ENCODE results near the gene SNCA.

Gene SNCA

DNA sequence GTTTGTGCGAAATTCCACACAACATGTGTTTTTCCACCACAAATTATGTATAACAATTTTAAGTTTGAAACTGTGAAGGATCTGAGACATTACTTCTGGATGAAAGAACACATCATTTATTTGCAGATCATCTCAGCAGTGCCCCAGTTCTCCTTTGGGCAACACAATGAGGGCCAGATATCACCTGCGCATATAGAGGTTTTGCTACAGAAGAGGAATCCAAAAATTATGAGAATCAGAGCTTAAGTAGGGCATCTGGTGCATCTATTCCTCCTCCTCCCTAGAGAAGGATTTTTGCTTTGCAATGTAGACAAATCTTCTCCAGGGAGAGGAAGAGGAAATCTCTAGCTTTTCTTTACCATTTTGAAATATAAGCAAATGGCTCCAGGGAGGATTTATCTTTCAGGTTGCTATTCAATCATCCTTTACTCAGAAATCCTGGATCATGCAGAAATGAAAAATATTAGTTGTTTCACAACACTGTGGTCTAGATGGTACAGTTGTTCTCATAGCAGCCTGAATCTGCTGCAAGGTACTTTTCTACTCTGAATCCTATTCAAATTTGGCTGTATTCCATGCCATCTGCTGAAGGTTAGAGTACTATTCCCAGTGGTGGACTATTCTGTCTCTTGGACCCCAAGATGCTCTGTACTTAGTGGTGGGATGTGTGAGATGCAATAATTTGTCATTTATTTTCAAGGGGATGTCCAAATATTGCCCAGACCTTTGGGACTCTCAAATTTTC is 132.1 kb downstream of the SNCA start:
- DNase-seq (ENCODE audit: low spot score) = no peak

DNA sequence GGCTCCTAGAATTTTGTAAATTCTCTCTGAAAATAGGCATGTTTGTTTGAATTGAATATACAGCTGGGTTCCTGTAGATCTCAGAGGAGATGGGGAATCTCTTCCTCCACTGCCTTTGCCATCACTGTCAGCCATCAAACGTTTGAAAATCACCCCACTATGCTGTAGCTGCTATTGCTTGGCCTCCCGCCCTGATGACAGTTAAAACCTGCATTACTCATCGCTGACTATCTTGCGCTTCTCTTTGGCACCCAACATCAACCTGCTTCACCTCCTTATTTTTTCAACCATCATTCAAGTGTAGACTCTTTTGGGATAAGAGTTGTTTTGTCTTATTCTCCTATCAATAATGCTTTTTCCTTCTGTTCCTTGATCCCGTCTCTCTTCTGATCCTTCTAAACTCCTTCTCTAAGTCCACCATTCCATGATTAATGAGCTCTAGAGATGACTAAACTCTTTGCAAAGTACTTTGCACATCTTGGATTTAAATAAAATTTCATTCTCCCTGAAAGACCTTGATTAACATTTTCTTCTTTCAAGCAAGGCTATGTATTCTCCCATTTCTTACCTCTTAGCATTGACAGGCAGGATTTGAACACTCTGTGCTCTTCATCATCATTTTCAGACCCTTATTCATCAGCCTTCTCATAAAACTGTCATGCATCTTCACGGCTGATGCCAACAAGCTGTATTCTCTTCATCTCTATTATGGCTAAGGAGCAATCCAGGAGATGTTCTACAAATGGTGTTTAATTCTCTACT is 133.0 kb downstream of the SNCA start:
- no peak for DNase-seq (ENCODE audit: low spot score)

DNA sequence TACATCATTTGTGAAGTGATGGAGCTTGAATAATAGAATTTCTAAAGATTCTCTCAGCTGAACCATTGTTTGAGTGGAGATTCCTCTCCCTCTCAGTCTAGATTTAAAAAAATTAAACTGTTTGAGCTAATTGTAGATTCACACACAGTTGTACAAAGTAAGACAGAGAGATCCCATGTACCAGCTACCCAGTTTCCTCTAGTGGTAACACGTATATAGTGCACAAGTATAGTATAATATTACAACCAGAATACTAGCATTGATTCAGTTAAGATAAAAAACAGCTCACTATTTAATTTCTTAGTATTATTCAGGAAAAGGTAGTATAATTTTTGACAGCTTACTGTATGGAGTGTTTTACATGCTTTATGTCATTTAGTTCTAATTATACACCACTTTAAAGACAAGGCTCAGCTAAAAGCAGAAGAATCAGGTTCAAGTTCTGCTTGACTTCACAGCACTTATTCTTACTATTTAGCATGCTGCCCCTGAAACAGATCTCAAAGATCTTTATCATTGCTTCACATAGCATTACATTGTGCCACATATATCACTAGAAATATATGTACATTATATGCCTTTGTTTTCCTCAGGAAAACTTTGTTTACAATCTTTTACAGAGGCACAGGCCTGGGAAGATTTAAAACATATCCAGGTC is 136.1 kb downstream of the SNCA start:
- DNase-seq (ENCODE audit: low spot score) = no peak

DNA sequence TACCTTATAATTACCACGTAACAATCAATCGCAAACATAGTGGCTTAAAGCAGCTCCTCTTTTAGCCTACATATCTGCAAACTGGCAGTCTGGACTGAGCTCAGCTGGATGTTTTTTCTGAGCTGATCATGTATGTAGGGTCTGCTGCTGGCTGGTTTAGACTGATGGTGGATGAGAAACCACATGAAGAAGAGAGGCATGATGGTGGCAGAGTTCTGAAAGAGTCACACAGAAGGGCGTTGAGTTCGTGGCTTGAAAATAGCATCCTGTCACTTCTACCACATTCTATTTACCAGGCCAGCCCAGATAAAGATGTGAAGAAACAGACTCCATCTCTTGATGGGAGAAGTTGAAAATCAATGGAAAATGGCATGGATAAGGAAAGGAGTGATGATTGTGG is 151.3 kb downstream of the SNCA start:
- DNase-seq (ENCODE audit: low spot score) = no peak

DNA sequence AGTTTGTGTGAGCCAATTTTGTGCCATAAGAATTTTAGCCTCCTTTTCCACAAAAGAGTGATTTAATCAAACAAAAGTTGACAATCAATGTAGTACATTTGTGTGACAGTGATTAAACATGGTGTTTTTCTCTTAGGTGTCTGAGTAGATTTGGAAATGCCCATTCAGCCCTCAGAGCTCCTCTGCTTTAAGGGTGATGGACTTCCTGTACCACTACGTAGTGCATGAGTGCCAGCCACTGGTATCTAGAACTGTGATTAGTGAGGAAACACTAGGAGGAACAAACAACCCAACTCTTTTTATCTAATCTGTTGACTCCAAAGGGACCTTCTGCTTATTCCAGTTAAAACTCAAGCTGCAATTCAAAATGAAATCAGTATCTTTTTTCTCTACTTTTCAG is 151.7 kb downstream of the SNCA start:
- DNase-seq (ENCODE audit: low spot score) = no peak

DNA sequence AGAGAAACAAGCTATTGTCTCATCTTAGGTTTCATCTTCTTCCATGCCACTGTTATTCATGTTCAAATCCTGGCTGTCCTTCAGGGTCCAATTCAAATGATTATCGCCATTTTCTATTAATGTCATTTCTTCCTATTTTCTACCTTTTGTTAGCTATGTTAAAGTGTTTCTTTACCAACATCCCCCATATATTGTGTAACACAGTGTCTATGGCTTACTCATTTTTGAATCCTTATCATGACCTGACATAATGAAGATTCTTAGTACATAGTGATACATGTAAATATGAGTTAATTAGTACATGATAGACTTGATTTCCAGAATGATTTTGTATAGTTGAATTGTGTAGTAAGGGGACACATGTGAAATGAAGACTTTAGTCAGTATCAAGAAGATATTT is 152.4 kb downstream of the SNCA start:
- no peak for DNase-seq (ENCODE audit: low spot score)

DNA sequence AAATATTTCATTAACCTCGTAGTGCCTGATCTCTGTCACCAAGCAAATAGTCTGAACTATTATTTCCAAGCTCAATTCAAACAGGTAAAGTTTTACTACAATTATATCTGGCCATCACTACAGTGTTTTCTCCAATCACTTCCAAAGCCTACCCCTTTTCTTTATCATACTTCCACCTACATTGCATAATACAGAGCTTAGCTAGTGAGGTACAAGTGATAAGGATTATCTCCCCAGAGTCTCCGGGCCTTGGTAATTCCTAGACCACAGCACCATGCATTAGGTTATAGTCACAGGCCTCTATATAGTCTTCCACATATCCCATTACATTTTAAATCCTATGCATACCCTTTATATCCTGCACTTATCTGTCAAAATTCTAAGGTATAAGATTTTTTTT is 154.2 kb downstream of the SNCA start:
- DNase-seq (ENCODE audit: low spot score) = no peak

DNA sequence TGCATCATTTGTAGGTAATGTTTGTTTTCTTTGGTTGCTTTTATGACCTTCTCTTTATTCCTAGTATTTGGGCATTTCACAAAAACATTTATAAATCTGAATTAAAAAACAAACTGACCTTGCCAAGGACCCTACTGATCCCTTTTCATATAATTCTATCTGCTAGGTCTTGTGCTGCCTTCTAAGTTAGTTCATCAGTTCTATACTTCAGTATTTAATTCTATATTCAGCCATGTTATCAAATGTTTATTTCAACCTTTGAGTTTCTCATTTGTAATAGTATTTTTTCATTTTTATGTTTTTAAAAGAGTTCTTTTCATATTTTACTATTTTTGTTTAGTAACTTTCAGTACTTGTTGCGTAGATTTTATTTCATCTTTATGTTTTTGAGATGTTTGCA is 155.3 kb downstream of the SNCA start:
- no peak for DNase-seq (ENCODE audit: low spot score)

DNA sequence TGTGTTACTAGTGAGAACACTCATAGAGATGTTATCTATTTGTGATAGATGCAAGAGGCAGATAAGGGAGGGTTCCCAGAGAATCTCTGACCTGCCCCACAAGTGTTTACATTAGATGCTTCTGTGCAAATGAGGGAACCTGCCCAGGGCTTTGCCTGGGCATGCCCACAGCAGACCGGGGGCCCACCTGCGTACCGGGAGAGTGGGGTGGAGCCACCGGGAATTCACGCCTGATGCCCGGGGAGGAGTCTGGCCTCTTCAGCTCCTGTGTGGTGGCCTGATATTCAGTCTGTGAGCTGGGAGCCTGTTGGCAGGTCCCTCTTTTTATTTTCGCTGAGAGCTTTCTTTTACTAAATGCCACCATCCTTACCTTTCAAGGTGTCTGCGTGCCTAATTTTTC is 155.7 kb downstream of the SNCA start:
- no peak for DNase-seq (ENCODE audit: low spot score)

DNA sequence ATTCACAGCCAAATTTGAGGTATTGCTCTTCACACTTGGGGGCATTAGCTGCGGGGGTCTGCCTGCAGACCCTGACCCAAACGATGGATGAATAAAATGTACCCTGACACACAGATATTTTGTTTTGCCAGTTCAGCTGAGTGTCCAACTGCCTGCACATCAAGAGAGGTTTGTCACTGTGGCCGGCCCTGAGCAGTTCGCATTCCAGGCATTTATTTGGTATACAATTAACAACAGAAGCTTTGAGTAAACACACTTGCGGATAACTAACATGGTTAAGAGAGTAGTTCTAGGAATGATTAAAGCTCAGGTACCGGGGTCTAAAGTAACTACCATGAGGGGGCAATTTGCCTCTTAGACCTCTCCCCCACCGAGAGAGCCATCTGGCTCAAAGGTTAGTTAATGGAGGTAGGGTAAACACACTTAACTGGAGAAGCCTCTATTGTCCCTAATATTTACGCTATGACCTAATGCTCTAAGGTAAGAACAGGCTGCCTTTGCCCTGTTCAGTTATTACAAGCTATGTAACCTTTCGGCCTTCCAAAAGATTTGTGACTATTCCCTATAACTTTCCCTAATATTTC is 162.0 kb downstream of the SNCA start:
- DNase-seq (ENCODE audit: low spot score) = no peak
